HL-60/S4 treated with phorbol 12-myristate 13-acetate at 8.2 ng/mL for 4 days and 3 days (cell line): ENCODE results near the gene MS4A18.
"Not testable (repeated sequence)": the region's sequence is repeated elsewhere in the genome, so short reads cannot be mapped to it uniquely, and the experiment has no call there.

Experiments
- in situ Hi-C: fragments of 300-500 bp; cut with MboI; formaldehyde crosslinking; loops from 2 replicates; pipeline ENCODE4 v1.15.0; 2022; ENCODE audit warnings: low sequenced_read_pairs

Gene MS4A18

DNA sequence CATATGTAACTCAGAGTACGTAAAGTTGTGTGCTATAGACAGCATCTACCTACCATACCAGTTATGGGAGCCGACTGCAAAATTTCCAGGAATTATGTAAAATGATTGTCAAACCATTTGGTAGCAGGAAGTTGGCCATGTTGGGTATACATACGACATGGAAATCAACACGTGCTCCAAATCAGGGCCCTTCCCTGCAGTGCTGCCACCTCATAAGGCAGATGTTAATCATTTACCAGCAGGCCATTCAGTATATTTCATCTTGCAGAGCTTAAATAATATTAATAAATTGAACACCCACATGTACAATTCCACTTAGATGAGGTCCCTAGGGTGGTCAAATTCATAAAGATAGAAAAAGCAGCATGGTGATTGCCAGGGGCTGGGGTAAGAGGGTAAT, 9.8 kb downstream of the MS4A18 start:
- in situ Hi-C loops, result no loop called here

GRCh38 chr11:60739114-60739513, 14.6 kb downstream of the MS4A18 start:
- in situ Hi-C loops, result no loop called here

DNA sequence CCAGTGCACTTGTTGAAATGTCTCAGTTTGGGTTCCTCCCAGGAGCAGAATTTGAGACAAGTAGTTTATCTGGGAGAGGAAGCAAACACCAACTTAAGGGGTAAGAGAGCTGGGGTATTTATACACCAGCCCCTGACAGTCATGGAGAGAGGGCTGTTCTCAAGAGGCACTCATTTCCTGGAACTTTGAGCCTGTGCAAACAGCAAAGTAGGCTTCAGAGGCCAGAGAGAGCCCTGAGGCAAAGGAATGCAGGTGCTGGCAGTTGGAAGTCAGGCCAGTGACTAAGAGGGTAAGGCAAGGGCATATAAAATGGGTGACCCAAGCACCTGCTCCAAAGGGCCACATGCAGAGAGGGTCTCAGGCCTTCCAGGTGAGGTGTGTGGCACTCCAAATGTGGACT, 16.1 kb downstream of the MS4A18 start:
- in situ Hi-C loops, result no loop called here

DNA sequence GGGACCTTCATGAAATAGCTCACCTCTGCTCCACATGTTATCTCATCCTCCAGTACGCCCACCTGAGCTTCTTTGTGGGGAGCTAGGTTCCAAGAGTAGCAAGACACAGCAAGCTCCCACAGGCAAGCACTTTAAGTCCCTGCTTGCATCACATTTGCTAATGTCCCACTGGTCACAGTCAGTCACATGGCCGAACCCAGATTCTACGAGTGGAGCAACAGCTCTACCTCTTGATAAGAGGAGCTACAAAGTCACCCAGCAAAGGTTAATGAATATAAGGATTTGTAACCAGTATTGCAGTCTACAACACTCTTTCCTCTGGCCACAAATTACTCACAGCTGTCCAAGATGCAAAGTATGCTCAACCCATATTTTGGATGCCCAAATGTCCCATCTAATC, 16.9 kb downstream of the MS4A18 start:
- in situ Hi-C loops, result no loop called here

DNA sequence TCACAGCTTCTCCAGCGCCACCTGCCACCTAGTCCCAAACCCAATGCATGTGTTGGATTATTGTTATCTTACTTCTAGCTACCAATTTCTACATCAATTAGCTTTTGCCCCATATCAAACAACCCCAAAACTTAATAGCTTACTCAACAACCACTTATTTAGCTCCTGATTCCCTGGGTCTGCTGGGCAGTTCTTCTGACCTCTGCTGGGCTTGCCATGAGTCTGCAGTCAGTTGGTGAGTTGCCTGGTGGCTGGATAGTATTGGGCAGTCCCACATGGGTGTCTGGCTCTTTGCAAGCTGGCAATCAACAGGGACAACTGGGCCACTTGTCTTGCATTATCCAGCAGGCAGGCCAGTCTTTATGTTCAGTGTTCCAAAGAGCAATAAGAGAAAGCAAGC, 18.5 kb downstream of the MS4A18 start:
- in situ Hi-C loops, result no loop called here

DNA sequence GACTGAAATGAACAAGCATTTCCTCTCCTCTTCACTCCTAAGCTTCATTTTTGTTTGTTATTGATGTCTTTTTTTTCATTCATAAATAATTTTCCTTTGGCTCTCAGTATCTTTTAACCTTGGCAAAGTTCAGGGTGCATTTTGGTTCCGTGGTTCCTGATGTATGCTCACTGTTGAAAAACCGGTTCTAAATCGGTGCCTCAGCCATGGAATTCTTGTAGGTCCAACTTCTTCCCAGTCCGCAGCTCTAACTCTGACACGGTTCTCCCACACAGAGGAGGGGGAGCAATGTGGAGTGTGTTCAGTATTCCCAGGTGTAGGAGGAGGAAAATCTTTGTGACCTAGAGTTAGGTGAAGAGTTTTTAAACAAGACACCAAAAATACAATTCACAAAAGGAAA, 19.6 kb downstream of the MS4A18 start:
- in situ Hi-C loops, result no loop called here

- in situ Hi-C loops, result no loop called here
Measured at GRCh38 chr11:60747359-60747873, 22.9 kb downstream of the MS4A18 start.

- in situ Hi-C loops, result no loop called here
Measured at GRCh38 chr11:60748225-60748624, 23.7 kb downstream of the MS4A18 start.

DNA sequence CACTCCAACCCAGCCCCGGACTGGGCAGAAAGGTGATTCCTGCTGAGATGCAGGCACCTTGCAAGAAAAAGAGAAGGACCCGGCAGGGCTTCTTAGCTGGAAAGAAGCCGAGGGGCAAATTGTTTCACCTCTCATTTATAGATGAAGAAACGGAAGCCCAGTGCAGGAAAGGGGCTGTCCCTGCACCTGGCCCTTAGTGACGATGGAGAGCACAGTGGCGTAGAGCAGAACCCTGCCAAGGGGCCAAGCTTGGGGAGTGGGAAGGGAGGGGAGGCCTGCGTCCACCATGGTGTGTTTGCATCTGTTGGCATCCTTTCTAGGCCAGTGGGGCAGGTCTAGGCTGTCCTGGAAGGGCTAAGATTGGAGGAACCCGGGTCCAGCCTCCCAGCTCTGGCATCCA, 24.3 kb downstream of the MS4A18 start:
- in situ Hi-C loops, result no loop called here

GRCh38 chr11:60750911-60751310, 26.4 kb downstream of the MS4A18 start:
- in situ Hi-C loops, result no loop called here

DNA sequence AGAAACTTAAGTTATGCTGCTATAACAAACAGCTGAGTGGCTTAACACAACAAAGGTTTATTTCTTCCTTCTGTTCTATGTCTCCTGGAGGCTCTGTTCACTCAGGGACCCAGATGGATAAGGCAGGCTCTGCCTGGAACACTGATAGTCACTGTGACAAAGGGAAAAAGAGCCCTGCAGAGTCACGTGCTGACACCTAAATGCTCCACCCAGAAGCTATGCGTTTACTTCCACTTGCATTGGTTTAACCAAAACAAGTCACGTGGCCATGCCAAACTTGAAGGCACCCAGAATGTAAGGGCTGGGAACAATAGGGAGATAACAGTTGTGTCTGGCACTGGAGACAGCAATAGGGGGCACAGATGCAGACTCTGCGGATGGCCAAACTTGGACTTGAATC, 28.8 kb downstream of the MS4A18 start:
- in situ Hi-C loops, result no loop called here

GRCh38 chr11:60754887-60755286, 30.4 kb downstream of the MS4A18 start:
- in situ Hi-C loops, result no loop called here

DNA sequence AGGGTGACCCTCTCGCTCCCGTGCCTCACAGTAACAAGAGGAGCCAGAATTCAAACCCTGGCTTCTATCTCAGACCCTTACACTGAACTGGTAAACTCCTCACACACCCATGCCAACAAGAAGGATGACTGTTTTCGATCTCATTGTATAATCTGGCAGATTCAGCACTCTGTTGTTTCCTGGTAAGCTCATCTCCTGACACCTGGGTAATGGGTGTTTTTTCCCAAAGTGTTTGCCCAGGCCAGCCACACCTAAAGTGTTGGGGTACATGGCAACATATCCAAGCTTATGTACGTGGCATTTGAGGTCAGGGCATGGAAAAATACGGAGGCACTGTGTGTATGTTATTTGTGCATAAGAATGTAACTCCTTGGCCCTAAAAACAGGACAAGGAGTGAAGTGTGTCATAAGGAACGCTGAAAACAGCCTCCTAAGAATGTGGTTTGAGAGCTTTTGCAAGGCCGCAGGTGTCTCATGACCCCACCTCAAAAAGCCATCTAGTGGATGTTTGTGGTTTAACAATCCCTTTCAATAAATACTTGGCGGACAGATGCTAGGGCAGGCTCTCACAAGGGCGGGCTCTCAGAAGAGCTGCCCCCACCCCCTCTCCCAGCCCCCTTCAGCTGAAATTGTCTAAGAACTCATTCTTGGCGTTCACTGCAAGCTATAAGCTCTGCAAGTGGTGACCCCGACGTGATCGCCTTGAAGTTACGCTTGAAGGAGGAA, 31.9 kb downstream of the MS4A18 start, which contains the start of gene MS4A15:
Gene MS4A15, plus strand, starts transcription at position 561 of the 726 bp plus-strand sequence. CDS start 6,867 bp downstream, outside the sequence.
- in situ Hi-C loops, result no loop called here

DNA sequence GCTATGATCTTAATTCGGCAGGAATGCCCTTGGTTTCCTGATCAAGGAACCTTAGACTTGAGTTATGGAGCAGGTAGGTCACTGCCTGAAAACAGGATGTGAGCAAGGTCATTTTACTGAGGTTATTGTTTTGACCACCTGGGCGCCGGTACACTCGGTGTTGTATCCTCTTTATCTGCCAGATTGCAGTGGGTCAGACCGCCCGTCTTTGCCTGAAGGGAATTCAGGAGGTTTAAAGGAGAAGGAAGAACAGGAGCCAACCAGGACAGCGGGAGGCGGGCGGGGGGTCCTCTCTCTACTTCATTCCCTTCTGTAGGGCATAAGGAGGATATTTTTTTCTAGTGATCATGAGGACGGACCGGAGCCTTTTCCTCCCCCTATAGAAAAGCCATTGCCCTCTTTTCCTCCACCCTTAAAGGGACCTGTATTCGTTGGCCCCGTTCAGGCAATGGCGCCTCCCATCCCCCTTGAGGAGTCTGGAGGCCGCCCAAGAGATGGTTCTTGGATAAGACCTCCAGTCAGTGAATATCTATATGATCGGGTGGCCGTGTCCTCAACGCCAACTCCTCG, 32.8 kb downstream of the MS4A18 start:
- in situ Hi-C loops, result no loop called here

GRCh38 chr11:60758671-60759070, 34.2 kb downstream of the MS4A18 start:
- in situ Hi-C loops, result not testable (repeated sequence)

DNA sequence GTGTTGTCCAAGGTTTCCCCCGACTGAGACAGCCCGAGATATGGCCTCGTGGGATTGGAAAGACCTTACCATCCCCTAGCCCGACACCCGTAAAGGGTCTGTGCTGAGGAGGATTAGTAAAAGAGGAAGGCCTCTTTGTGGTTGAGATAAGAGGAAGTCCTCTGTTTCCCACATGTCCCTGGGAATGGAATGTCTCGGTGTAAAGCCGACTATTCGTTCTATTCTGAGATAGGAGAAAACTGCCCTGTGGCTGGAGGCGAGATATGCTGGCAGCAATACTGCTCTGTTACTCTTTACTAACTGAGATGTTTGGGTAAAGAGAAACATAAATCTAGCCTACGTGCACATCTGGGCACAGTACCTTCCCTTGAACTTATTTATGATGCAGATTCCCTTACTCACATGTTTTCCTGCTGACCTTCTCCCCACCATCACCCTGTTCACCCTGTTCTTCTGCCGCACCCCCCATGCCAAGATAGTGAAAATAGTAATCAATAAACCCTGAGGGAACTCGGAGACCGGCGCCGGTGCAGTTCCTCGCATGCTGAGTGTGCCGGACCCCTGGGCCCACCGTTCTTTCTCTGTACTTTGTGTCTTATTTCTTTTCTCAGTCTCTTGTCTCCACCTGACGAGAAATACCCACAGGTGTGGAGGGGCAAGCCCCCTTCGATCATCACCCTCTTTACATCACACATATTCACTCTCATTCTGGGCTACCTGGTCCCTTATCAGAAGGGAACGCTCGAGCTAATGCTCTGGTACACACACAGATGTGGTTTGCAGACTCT, 35.1 kb downstream of the MS4A18 start:
- in situ Hi-C loops, result not testable (repeated sequence)

- in situ Hi-C loops, result no loop called here
Measured at GRCh38 chr11:60761436-60762190, 37.1 kb downstream of the MS4A18 start.

DNA sequence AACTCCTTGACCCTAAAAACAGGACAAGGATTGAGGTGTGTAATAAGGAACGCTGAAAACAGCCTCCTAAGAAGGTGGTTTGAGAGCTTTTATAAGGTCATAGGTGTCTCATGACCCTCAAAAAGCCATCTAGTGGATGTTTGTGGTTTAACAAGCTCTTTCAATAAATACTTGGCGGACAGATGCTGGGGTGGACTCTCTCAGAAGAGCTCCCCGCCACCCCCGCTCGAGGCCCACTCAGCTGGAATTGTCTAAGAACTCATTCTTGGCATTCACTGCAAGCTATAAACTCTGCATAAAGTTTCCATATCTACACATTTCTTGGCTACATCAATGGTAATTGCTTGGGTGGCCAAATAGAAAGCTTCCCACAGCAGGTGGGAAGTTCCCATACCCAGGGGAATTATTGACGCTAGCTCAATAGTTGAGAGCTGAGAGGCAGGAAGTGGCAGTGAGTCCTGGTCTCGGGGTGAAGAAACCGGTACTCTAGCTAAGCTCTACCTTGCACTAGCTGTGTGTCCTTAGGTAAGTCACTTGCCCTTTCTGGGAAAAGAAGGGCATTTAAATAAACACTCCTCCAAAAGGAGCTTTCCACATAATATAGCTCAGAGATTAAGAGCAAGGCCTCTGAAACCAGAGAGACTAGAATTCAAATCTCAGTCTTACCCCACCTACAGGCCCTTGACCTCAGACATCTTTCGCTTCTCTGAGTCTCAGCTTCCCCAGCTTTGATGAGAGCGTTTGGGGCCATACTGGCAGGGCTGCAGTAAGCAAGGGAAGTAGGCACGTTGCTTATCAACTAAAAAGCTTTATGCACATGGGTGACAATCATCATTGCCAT, 38.6 kb downstream of the MS4A18 start:
- in situ Hi-C loops, result no loop called here

GRCh38 chr11:60763692-60764369, 39.3 kb downstream of the MS4A18 start:
- in situ Hi-C loops, result no loop called here

DNA sequence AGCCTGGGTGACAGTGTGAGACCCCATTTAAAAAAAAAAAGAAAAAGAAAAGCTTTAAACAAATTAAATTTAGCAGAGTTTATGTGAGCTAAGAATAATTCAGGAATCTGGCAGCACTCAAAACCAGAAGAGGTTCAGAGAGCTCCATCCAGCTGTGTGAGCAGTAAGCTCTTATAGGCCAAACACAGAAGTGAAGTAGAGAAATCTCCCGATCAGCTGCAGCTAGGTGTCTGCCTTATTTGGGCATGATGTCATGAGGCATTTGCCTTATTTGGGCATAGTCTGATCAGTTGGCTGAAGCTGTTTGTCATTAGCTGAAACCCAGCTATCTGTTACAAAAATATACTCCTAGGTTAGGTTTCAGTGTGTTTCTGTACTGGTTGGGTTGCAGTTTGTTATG, 40.4 kb downstream of the MS4A18 start:
- in situ Hi-C loops, result no loop called here
